Measurements from ENCODE around the gene SPSB1.

SPSB1 gene

GRCh38 chr1:9311029-9311428 lies 18.3 kb downstream of the SPSB1 start:
- H3K4me1 ChIP-seq (ENCODE audit: control extremely low read depth in 1 of 4, control insufficient read depth in 4 of 4, insufficient read depth in 4 of 4, low read length in 3 of 4) = peaks cover 0 to 9% (median 5%) of the 10 kb centered on the region in 4 experiments
- no peaks in the 10 kb centered on the region for H3K27me3 ChIP-seq (replicated peaks in 2 of 5; ENCODE audit: control insufficient read depth in 4 of 5, insufficient read depth in 5 of 5, low read length in 4 of 5)
- DNase-seq = no peak
- no peak overlapping the region for H3K27ac ChIP-seq (ENCODE audit: insufficient read depth in 1 of 2, low read depth in 1 of 2, low read length in 2 of 2, poor library complexity in 1 of 2, severe bottlenecking in 2 of 2)
- no peaks in the 10 kb centered on the region for H3K36me3 ChIP-seq (ENCODE audit: control insufficient read depth in 4 of 4, insufficient read depth in 4 of 4, low read length in 3 of 4)
- ChIA-PET POLR2A (no interaction called here), CTCF (interaction anchor here (1.6 kb wide), 1 partner anchor 13 kb away, joined by 4 read pairs; no protein-coding TSS in a partner anchor)
- no peak overlapping the region for H3K4me3 ChIP-seq (ENCODE audit: control insufficient read depth in 1 of 7, extremely low read depth in 1 of 7, insufficient read depth in 4 of 7, low read depth in 2 of 7, low read length in 6 of 7)
- 96% methylated on average over 8 of the region's 10 CpGs for WGBS (ENCODE audit: insufficient coverage)
- H3K9me3 ChIP-seq (ENCODE audit: control extremely low read depth in 1 of 5, control insufficient read depth in 4 of 5, insufficient read depth in 2 of 5, low read depth in 1 of 5, low read length in 4 of 5) = no peaks in the 10 kb centered on the region

DNA sequence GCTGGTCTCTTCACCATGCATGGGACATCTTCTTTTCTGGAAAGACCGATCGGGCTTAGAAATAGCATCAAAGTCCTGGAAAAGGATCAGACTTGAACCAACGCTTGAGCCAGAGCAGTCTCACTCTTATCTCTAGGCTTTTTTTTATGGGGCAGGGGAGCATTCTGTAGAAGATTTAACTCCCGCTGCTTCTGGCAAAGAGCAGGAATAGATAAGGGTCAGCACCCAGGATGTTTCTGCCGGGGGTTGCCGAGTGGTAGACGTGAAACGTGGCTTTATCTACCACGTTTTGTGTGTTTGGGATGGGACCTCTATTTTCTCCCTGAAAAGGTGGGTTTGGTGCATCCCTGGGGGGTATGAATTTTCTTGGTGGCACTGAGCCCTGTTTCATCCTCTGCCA lies 18.8 kb downstream of the SPSB1 start:
- H3K4me1 ChIP-seq (ENCODE audit: control extremely low read depth in 1 of 4, control insufficient read depth in 4 of 4, insufficient read depth in 4 of 4, low read length in 3 of 4) = peaks cover 0 to 9% (median 6%) of the 10 kb centered on the region in 4 experiments
- ChIA-PET POLR2A (interaction anchor here (0.6 kb wide), 1 partner anchor 176 kb away, joined by 3 read pairs; no protein-coding TSS in a partner anchor), CTCF (no interaction called here)
- no peak for DNase-seq
- no peaks in the 10 kb centered on the region for H3K9me3 ChIP-seq (ENCODE audit: control extremely low read depth in 1 of 5, control insufficient read depth in 4 of 5, insufficient read depth in 2 of 5, low read depth in 1 of 5, low read length in 4 of 5)
- WGBS (ENCODE audit: insufficient coverage) = 96% methylated on average over 5 of the region's 9 CpGs
- no peak overlapping the region for H3K27ac ChIP-seq (ENCODE audit: insufficient read depth in 1 of 2, low read depth in 1 of 2, low read length in 2 of 2, poor library complexity in 1 of 2, severe bottlenecking in 2 of 2)
- H3K27me3 ChIP-seq (replicated peaks in 2 of 5; ENCODE audit: control insufficient read depth in 4 of 5, insufficient read depth in 5 of 5, low read length in 4 of 5) = no peaks in the 10 kb centered on the region
- no peaks in the 10 kb centered on the region for H3K36me3 ChIP-seq (ENCODE audit: control insufficient read depth in 4 of 4, insufficient read depth in 4 of 4, low read length in 3 of 4)
- H3K4me3 ChIP-seq (ENCODE audit: control insufficient read depth in 1 of 7, extremely low read depth in 1 of 7, insufficient read depth in 4 of 7, low read depth in 2 of 7, low read length in 6 of 7) = no peak overlapping the region

GRCh38 chr1:9312168-9312720 lies 19.6 kb downstream of the SPSB1 start:
- Histone ChIP-seq H3K27ac (ENCODE audit: insufficient read depth in 1 of 2, low read depth in 1 of 2, low read length in 2 of 2, poor library complexity in 1 of 2, severe bottlenecking in 2 of 2) (no peak overlapping the region), H3K4me1 (ENCODE audit: control extremely low read depth in 1 of 4, control insufficient read depth in 4 of 4, insufficient read depth in 4 of 4, low read length in 3 of 4) (peaks cover 0 to 9% (median 6%) of the 10 kb centered on the region in 4 experiments), H3K9me3 (ENCODE audit: control extremely low read depth in 1 of 5, control insufficient read depth in 4 of 5, insufficient read depth in 2 of 5, low read depth in 1 of 5, low read length in 4 of 5) (no peaks in the 10 kb centered on the region), H3K4me3 (ENCODE audit: control insufficient read depth in 1 of 7, extremely low read depth in 1 of 7, insufficient read depth in 4 of 7, low read depth in 2 of 7, low read length in 6 of 7) (no peak overlapping the region), H3K36me3 (ENCODE audit: control insufficient read depth in 4 of 4, insufficient read depth in 4 of 4, low read length in 3 of 4) (no peaks in the 10 kb centered on the region), H3K27me3 (replicated peaks in 2 of 5; ENCODE audit: control insufficient read depth in 4 of 5, insufficient read depth in 5 of 5, low read length in 4 of 5) (no peaks in the 10 kb centered on the region)
- POLR2A ChIA-PET = no interaction called here
- no peak for DNase-seq
- 98% methylated on average over 17 of the region's 18 CpGs for WGBS (ENCODE audit: insufficient coverage)
- CTCF ChIA-PET = interaction anchor here (0.7 kb wide), 1 partner anchor 11 kb away, joined by 3 read pairs; no protein-coding TSS in a partner anchor

GRCh38 chr1:9313576-9313975 lies 20.9 kb downstream of the SPSB1 start:
- POLR2A ChIA-PET = no interaction called here
- no peaks in the 10 kb centered on the region for H3K9me3 ChIP-seq (ENCODE audit: control extremely low read depth in 1 of 5, control insufficient read depth in 4 of 5, insufficient read depth in 2 of 5, low read depth in 1 of 5, low read length in 4 of 5)
- DNase-seq = no peak
- no peaks in the 10 kb centered on the region for H3K36me3 ChIP-seq (ENCODE audit: control insufficient read depth in 4 of 4, insufficient read depth in 4 of 4, low read length in 3 of 4)
- no peak overlapping the region for H3K4me3 ChIP-seq (ENCODE audit: control insufficient read depth in 1 of 7, extremely low read depth in 1 of 7, insufficient read depth in 4 of 7, low read depth in 2 of 7, low read length in 6 of 7)
- CTCF ChIA-PET = interaction anchor here (1.0 kb wide), 1 partner anchor 87 kb away, joined by 3 read pairs; no protein-coding TSS in a partner anchor
- 99% methylated on average over 7 of the region's 11 CpGs for WGBS (ENCODE audit: insufficient coverage)
- H3K27me3 ChIP-seq (replicated peaks in 2 of 5; ENCODE audit: control insufficient read depth in 4 of 5, insufficient read depth in 5 of 5, low read length in 4 of 5) = no peaks in the 10 kb centered on the region
- peaks cover 0 to 20% (median 15%) of the 10 kb centered on the region in 4 experiments for H3K4me1 ChIP-seq (ENCODE audit: control extremely low read depth in 1 of 4, control insufficient read depth in 4 of 4, insufficient read depth in 4 of 4, low read length in 3 of 4)
- H3K27ac ChIP-seq (ENCODE audit: insufficient read depth in 1 of 2, low read depth in 1 of 2, low read length in 2 of 2, poor library complexity in 1 of 2, severe bottlenecking in 2 of 2) = no peak overlapping the region

DNA sequence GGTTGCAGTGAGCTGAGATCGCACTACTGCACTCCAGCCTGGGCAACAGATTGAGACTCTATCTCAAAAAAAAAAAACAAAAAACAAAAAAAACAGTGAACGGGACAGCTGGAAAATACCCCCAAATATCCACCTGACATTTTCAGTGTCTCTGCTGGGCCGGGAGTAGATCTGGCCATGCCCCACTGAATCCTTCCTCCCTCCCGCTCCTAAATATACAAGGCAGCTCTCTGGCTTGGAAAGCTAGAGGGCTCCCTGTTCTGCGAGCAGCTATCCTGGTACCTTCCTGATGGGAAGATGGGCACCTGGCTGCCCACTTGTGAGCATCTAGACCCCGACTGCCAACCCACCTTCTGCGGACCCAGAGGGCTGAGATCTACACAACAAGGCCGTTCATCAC lies 21.4 kb downstream of the SPSB1 start:
- ChIA-PET POLR2A (no interaction called here), CTCF (interaction anchor here (1.0 kb wide), 1 partner anchor 87 kb away, joined by 3 read pairs; no protein-coding TSS in a partner anchor)
- DNase-seq = no peak
- Histone ChIP-seq H3K27ac (ENCODE audit: insufficient read depth in 1 of 2, low read depth in 1 of 2, low read length in 2 of 2, poor library complexity in 1 of 2, severe bottlenecking in 2 of 2) (no peak overlapping the region), H3K36me3 (ENCODE audit: control insufficient read depth in 4 of 4, insufficient read depth in 4 of 4, low read length in 3 of 4) (no peaks in the 10 kb centered on the region), H3K27me3 (replicated peaks in 2 of 5; ENCODE audit: control insufficient read depth in 4 of 5, insufficient read depth in 5 of 5, low read length in 4 of 5) (no peaks in the 10 kb centered on the region), H3K9me3 (ENCODE audit: control extremely low read depth in 1 of 5, control insufficient read depth in 4 of 5, insufficient read depth in 2 of 5, low read depth in 1 of 5, low read length in 4 of 5) (no peaks in the 10 kb centered on the region), H3K4me1 (ENCODE audit: control extremely low read depth in 1 of 4, control insufficient read depth in 4 of 4, insufficient read depth in 4 of 4, low read length in 3 of 4) (peaks cover 0 to 21% (median 15%) of the 10 kb centered on the region in 4 experiments), H3K4me3 (ENCODE audit: control insufficient read depth in 1 of 7, extremely low read depth in 1 of 7, insufficient read depth in 4 of 7, low read depth in 2 of 7, low read length in 6 of 7) (no peak overlapping the region)
- WGBS (ENCODE audit: insufficient coverage) = 97% methylated on average over 7 of the region's 8 CpGs

DNA sequence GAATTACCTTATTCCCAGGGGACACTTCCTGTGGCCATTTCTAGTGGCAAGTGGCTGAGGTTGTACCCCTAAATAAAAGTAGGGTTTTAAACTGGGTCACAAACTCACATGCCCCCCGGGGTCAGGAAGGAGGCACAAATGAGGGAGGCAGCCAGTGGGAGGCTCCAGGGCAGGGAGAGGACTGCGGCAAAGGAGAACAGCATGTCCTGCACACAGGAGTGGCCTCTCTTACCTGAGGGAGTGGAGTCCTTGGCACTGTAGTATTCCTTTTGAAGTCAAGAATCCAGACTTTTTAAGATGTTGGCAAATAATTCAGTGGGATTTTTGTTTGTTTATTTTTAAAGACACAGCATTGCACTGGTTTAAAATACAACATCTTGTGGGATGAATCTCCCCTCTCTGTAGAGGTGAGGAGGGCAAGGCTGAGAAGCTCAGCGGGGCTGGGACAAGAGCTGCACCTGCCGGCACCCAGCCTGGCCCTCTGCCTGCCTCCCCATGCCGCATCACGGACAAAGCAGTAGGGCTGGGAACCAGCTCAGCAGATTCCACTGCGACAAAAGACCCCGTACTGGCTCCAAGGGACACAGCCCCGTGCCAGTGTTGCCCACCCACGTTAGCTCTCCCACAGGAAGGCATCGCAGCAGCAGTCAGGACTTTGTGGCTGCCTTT lies 22.2 kb downstream of the SPSB1 start:
- DNase-seq = no peak

GRCh38 chr1:9315411-9316079 lies 22.9 kb downstream of the SPSB1 start:
- Histone ChIP-seq H3K9me3 (ENCODE audit: control extremely low read depth in 1 of 5, control insufficient read depth in 4 of 5, insufficient read depth in 2 of 5, low read depth in 1 of 5, low read length in 4 of 5) (no peaks in the 10 kb centered on the region), H3K36me3 (ENCODE audit: control insufficient read depth in 4 of 4, insufficient read depth in 4 of 4, low read length in 3 of 4) (no peaks in the 10 kb centered on the region), H3K4me3 (ENCODE audit: control insufficient read depth in 1 of 7, extremely low read depth in 1 of 7, insufficient read depth in 4 of 7, low read depth in 2 of 7, low read length in 6 of 7) (no peak overlapping the region), H3K27ac (ENCODE audit: insufficient read depth in 1 of 2, low read depth in 1 of 2, low read length in 2 of 2, poor library complexity in 1 of 2, severe bottlenecking in 2 of 2) (no peak overlapping the region), H3K4me1 (ENCODE audit: control extremely low read depth in 1 of 4, control insufficient read depth in 4 of 4, insufficient read depth in 4 of 4, low read length in 3 of 4) (peaks cover 0 to 23% (median 16%) of the 10 kb centered on the region in 4 experiments), H3K27me3 (replicated peaks in 2 of 5; ENCODE audit: control insufficient read depth in 4 of 5, insufficient read depth in 5 of 5, low read length in 4 of 5) (peaks cover 0 to 3% (median 0%) of the 10 kb centered on the region in 5 experiments)
- 72% methylated on average over 14 of the region's 20 CpGs for WGBS (ENCODE audit: insufficient coverage)
- CTCF ChIA-PET = no interaction called here
- DNase-seq = peak in 2 of 3 donors; percentile 38 to 50
- POLR2A ChIA-PET = no interaction called here

More for the DNA sequence above, 22.2 kb downstream of the SPSB1 start:
- H3K27me3 ChIP-seq (replicated peaks in 2 of 5; ENCODE audit: control insufficient read depth in 4 of 5, insufficient read depth in 5 of 5, low read length in 4 of 5) = no peaks in the 10 kb centered on the region
- POLR2A ChIA-PET = no interaction called here
- no peak overlapping the region for H3K27ac ChIP-seq (ENCODE audit: insufficient read depth in 1 of 2, low read depth in 1 of 2, low read length in 2 of 2, poor library complexity in 1 of 2, severe bottlenecking in 2 of 2)
- CTCF ChIA-PET = interaction anchor here (1.0 kb wide), 1 partner anchor 86 kb away, joined by 3 read pairs; no protein-coding TSS in a partner anchor
- H3K9me3 ChIP-seq (ENCODE audit: control extremely low read depth in 1 of 5, control insufficient read depth in 4 of 5, insufficient read depth in 2 of 5, low read depth in 1 of 5, low read length in 4 of 5) = no peaks in the 10 kb centered on the region
- no peaks in the 10 kb centered on the region for H3K36me3 ChIP-seq (ENCODE audit: control insufficient read depth in 4 of 4, insufficient read depth in 4 of 4, low read length in 3 of 4)
- peaks cover 0 to 21% (median 15%) of the 10 kb centered on the region in 4 experiments for H3K4me1 ChIP-seq (ENCODE audit: control extremely low read depth in 1 of 4, control insufficient read depth in 4 of 4, insufficient read depth in 4 of 4, low read length in 3 of 4)
- WGBS (ENCODE audit: insufficient coverage) = over 99% methylated on average over 10 of the region's 11 CpGs
- H3K4me3 ChIP-seq (ENCODE audit: control insufficient read depth in 1 of 7, extremely low read depth in 1 of 7, insufficient read depth in 4 of 7, low read depth in 2 of 7, low read length in 6 of 7) = no peak overlapping the region
